ENCODE results near the gene MKI67. TPM values are rescaled to one million over a fixed set of nuclear protein-coding genes. Genes with fewer than 3 reads are reported as not detected.

The MKI67 gene
- total RNA-seq, 1 donor from 2014 or later, result 1.2 TPM

DNA sequence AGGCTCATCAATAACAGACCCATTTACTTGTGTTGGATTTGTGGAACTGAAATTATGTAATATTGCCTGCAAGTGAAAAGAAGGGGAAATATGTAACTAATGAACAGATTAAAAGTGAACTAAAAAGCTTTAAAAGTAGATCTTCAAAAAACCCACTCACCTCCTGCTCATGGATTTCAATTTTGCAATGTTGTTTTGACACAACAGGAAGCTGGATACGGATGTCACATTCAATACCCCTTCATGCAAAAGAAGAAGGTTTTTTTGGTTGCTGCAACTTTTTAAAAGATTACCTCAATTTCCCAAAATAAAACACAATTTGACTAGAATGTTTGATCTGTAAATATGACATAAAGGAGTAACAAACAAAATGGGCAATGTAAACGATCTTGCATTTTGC is 3.3 kb downstream of the MKI67 start:
- peaks cover 80% of the 10 kb centered on the region for H3K27me3 ChIP-seq (ENCODE audit: low read depth)
- peaks cover 22% of the 10 kb centered on the region for H3K4me1 ChIP-seq
- no peaks in the 10 kb centered on the region for H3K36me3 ChIP-seq
- H3K9me3 ChIP-seq (replicated peaks), result no peaks in the 10 kb centered on the region
- TF ChIP-seq, protein P1, sequence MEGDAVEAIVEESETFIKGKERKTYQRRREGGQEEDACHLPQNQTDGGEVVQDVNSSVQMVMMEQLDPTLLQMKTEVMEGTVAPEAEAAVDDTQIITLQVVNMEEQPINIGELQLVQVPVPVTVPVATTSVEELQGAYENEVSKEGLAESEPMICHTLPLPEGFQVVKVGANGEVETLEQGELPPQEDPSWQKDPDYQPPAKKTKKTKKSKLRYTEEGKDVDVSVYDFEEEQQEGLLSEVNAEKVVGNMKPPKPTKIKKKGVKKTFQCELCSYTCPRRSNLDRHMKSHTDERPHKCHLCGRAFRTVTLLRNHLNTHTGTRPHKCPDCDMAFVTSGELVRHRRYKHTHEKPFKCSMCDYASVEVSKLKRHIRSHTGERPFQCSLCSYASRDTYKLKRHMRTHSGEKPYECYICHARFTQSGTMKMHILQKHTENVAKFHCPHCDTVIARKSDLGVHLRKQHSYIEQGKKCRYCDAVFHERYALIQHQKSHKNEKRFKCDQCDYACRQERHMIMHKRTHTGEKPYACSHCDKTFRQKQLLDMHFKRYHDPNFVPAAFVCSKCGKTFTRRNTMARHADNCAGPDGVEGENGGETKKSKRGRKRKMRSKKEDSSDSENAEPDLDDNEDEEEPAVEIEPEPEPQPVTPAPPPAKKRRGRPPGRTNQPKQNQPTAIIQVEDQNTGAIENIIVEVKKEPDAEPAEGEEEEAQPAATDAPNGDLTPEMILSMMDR (IDR thresholded peaks at IDR 0.05; ENCODE audit: borderline replicate concordance), result no peak
- H3K4me3 ChIP-seq, result no peak overlapping the region
- intact Hi-C loops (cut with micrococcal nuclease), result no loop called here
- no peak for DNase-seq
- H3K27ac ChIP-seq (replicated peaks), result no peak overlapping the region

- Histone ChIP-seq H3K4me3 (no peak overlapping the region), H3K27ac (replicated peaks) (no peak overlapping the region), H3K4me1 (peaks cover 21% of the 10 kb centered on the region), H3K9me3 (replicated peaks) (no peaks in the 10 kb centered on the region), H3K27me3 (ENCODE audit: low read depth) (peaks cover 84% of the 10 kb centered on the region), H3K36me3 (no peaks in the 10 kb centered on the region)
- TF ChIP-seq, protein P1 (IDR thresholded peaks at IDR 0.05; ENCODE audit: borderline replicate concordance), result no peak
- DNase-seq, result no peak
- intact Hi-C loops (cut with micrococcal nuclease), result no loop called here
These were observed 4.3 kb downstream of the MKI67 start for GRCh38 chr10:128121750-128122412.

GRCh38 chr10:128116851-128117615 is 9.2 kb downstream of the MKI67 start:
- TF ChIP-seq, protein P1 (IDR thresholded peaks at IDR 0.05; ENCODE audit: borderline replicate concordance), result no peak
- H3K36me3 ChIP-seq, result no peaks in the 10 kb centered on the region
- no peaks in the 10 kb centered on the region for H3K9me3 ChIP-seq (replicated peaks)
- no peaks in the 10 kb centered on the region for H3K4me1 ChIP-seq
- peaks cover 41% of the 10 kb centered on the region for H3K27me3 ChIP-seq (ENCODE audit: low read depth)
- H3K4me3 ChIP-seq, result no peak overlapping the region
- intact Hi-C loops (cut with micrococcal nuclease), result no loop called here
- no peak for DNase-seq
- H3K27ac ChIP-seq (replicated peaks), result no peak overlapping the region

GRCh38 chr10:128116187-128116586 is 10.0 kb downstream of the MKI67 start:
- no peak overlapping the region for H3K27ac ChIP-seq (replicated peaks)
- DNase-seq, result no peak
- H3K36me3 ChIP-seq, result no peaks in the 10 kb centered on the region
- H3K4me3 ChIP-seq, result no peak overlapping the region
- intact Hi-C loops (cut with micrococcal nuclease), result no loop called here
- no peaks in the 10 kb centered on the region for H3K9me3 ChIP-seq (replicated peaks)
- peaks cover 36% of the 10 kb centered on the region for H3K27me3 ChIP-seq (ENCODE audit: low read depth)
- no peaks in the 10 kb centered on the region for H3K4me1 ChIP-seq
- TF ChIP-seq, protein P1 (IDR thresholded peaks at IDR 0.05; ENCODE audit: borderline replicate concordance), result no peak

DNA sequence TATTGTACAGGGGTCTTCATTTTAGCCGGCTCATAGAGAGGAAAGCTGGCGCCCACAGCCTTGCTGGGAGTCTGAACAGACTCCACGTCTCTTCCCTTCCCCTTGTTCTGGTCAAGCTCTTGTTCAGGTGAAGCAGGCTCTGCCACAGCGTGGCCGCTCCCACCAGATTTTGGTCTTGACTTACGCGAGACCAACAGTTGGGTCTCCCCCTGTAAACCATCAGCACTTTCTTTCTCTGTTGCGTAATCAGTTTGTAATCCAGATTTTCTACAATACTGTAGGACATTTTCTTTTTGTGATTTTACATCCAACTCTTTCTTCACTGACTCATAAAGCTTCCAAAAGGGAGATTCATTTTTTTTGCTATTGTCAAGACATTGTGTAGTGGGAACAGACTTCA is 10.9 kb downstream of the MKI67 start:
- Histone ChIP-seq H3K4me1 (no peaks in the 10 kb centered on the region), H3K9me3 (replicated peaks) (no peaks in the 10 kb centered on the region), H3K4me3 (no peak overlapping the region), H3K36me3 (no peaks in the 10 kb centered on the region), H3K27ac (replicated peaks) (no peak overlapping the region), H3K27me3 (ENCODE audit: low read depth) (peaks cover 28% of the 10 kb centered on the region)
- intact Hi-C loops (cut with micrococcal nuclease), result no loop called here
- TF ChIP-seq, protein P1 (IDR thresholded peaks at IDR 0.05; ENCODE audit: borderline replicate concordance), result no peak
- no peak for DNase-seq

Measured in left ventricle myocardium inferior (tissue), 1 donor.